CD8-positive, alpha-beta memory T cell (primary cell): ENCODE measurements around the gene NOD2. TPM values are rescaled to one million over a fixed set of nuclear protein-coding genes. Genes with fewer than 3 reads are reported as not detected.

Experiments used
- CTCF ChIA-PET: fragments of 350-600 bp; sonication (Branson Sonifier 250); formaldehyde crosslinking; loops from one replicate; lab custom pipeline; 2021; ENCODE audit warnings: antibody characterized with exemption; lab: Charles Lee
- POLR2A ChIA-PET: fragments of 350-600 bp; sonication (Branson Sonifier 250); formaldehyde crosslinking; loops from one replicate; lab custom pipeline; 2021; ENCODE audit warnings: antibody characterized with exemption; lab: Charles Lee
- DNase-seq, 5 donors: peaks; one replicate each; pipeline versions ENCODE4 v3.0.0 to v3.0.0-alpha.2; 2020 to 2022; ENCODE audit warnings: mixed read lengths in 1 of 5
- H3K27ac ChIP-seq: one replicate; pipeline ENCODE4 v1.7.0; 2013; ENCODE audit warnings: low read depth, mild to moderate bottlenecking, low read length, moderate library complexity
- H3K27me3 ChIP-seq: 2 replicates; pipeline ENCODE4 v1.7.0; 2013; ENCODE audit warnings: low read length, mild to moderate bottlenecking; ENCODE audit not compliant: insufficient read depth, poor library complexity, severe bottlenecking
- H3K36me3 ChIP-seq: 2 replicates; pipeline ENCODE4 v1.7.0; 2013; ENCODE audit warnings: mild to moderate bottlenecking, low read length, moderate library complexity; ENCODE audit not compliant: insufficient read depth
- H3K4me1 ChIP-seq: 2 replicates; pipeline ENCODE4 v1.7.0; 2013; ENCODE audit warnings: mild to moderate bottlenecking, low read length, moderate library complexity; ENCODE audit not compliant: insufficient read depth
- H3K4me3 ChIP-seq: 2 replicates; pipeline ENCODE4 v1.7.0; 2013; ENCODE audit warnings: mild to moderate bottlenecking, low read length
- H3K9me3 ChIP-seq: 2 replicates; pipeline ENCODE4 v1.7.0; 2013; ENCODE audit warnings: mild to moderate bottlenecking, low read length
- H3K27ac Mint-ChIP-seq, 8 donors: one replicate each; pipeline ENCODE4 v1.8.0; 2020 to 2021; ENCODE audit warnings: mixed read lengths in 8 of 8, mild to moderate bottlenecking in 6 of 8, inconsistent platforms in 3 of 8, moderate library complexity in 3 of 8
- H3K27me3 Mint-ChIP-seq, 2 donors: one replicate each; pipeline ENCODE4 v1.8.0; 2020 to 2021; ENCODE audit warnings: mixed read lengths in 2 of 2, mild to moderate bottlenecking in 1 of 2, moderate library complexity in 1 of 2
- H3K36me3 Mint-ChIP-seq, 3 donors: one replicate each; pipeline ENCODE4 v1.8.0; 2020 to 2021; ENCODE audit warnings: mixed read lengths in 3 of 3, inconsistent platforms in 1 of 3, mild to moderate bottlenecking in 1 of 3
- H3K4me1 Mint-ChIP-seq, 3 donors: one replicate each; pipeline ENCODE4 v1.8.0; 2020 to 2021; ENCODE audit warnings: mixed read lengths in 3 of 3, inconsistent platforms in 1 of 3, mild to moderate bottlenecking in 1 of 3
- H3K4me3 Mint-ChIP-seq, 7 donors: one replicate each; pipeline ENCODE4 v1.8.0; 2020 to 2021; ENCODE audit warnings: mixed read lengths in 7 of 7, mild to moderate bottlenecking in 6 of 7, moderate library complexity in 4 of 7, inconsistent platforms in 2 of 7
- H3K9me3 Mint-ChIP-seq, 5 donors: one replicate each; pipeline ENCODE4 v1.8.0; 2020 to 2022; ENCODE audit warnings: mixed read lengths in 5 of 5, mild to moderate bottlenecking in 3 of 5, moderate library complexity in 2 of 5, inconsistent platforms in 1 of 5
- polyA plus RNA-seq: library from polyadenylated mRNA; unstranded; fragments of 300-500 nt; fragmentation: Illumina TruSeq; gene quantifications from one replicate; pipeline ENCODE4 v1.2.3, GENCODE V29; 2021
- total RNA-seq, 2 experiments: library from RNA; stranded (reverse); gene quantifications; one replicate each; pipeline ENCODE4 v1.2.3, GENCODE V29; 2021

Gene NOD2
- total and polyA plus RNA-seq, 3 experiments from 2014 or later: 1.8 to 1.9 (median 1.8) TPM

DNA sequence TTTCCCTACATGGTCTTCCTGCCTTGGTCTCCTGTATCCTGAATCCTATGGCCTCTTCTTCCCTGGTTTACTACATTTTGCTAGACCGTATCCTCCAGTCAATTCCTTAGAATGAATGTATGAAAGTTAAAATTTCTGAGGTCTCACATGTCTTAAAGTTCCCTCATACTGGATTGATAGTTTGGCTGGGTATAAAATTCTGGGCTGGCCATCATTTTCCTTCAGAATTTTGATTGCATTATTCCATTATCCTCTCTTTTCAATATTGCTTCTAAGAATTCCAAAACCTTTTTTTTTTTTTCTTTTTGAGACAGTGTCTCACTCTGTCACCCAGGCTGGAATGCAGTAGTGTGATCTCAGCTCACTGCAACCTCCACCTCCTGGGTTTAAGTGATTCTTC is 10.8 kb downstream of the NOD2 start:
- Mint-ChIP-seq H3K36me3 (peaks cover 14 to 23% (median 19%) of the 10 kb centered on the region in 3 donors), H3K27ac (no peak overlapping the region), H3K9me3 (peaks cover 9 to 27% (median 17%) of the 10 kb centered on the region in 5 donors), H3K27me3 (peaks cover 0 to 1% of the 10 kb centered on the region in 2 donors), H3K4me1 (peaks cover 9 to 29% (median 26%) of the 10 kb centered on the region in 3 donors), H3K4me3 (no peak overlapping the region)
- ChIA-PET POLR2A (no interaction called here), CTCF (interaction anchor here (1.7 kb wide), 1 partner anchor 102 kb away, joined by 5 read pairs; no protein-coding TSS in a partner anchor)
- no peak for DNase-seq
- Histone ChIP-seq H3K27me3 (no peaks in the 10 kb centered on the region), H3K27ac (no peak overlapping the region), H3K4me1 (peaks cover 16% of the 10 kb centered on the region), H3K9me3 (peaks cover 10% of the 10 kb centered on the region), H3K36me3 (no peaks in the 10 kb centered on the region), H3K4me3 (no peak overlapping the region)

DNA sequence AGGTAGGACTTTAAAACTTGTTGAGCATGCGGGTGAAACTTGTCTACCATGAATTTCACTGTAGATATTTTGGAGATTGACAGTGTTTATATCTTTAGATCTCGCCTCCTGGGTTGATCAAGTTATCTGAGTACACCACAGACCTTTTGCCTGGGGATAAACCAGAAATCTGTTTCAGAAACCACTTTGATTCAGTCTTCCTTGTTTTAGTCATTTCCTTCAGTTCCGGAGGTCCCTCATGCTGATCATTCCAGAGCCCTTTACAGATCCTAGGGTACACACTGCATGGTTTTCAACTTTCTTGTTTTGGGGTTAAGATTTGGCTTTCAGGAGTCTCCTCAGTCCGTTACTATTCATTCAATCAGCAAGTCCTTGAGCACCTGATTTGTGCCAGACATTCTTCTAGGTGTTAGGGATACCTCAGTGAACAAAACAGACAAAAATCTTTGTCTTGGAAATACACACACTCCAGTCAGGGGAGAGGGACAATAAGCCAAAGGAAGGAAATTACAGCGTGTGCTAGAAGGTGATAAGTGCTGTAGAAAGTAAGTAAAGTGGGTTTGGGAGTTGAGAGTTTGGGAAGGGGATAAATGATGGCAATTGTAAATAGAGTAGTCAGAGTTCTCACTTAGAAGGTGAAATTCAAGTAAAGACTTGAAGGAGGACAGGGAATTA is 12.2 kb downstream of the NOD2 start:
- no peaks in the 10 kb centered on the region for H3K27me3 ChIP-seq
- H3K4me3 Mint-ChIP-seq: no peak overlapping the region
- H3K4me1 Mint-ChIP-seq: peaks cover 6 to 22% (median 21%) of the 10 kb centered on the region in 3 donors
- DNase-seq: no peak
- H3K4me3 ChIP-seq: no peak overlapping the region
- peak overlapping the region in 1 of 8 donors; percentile 27 for H3K27ac Mint-ChIP-seq
- CTCF ChIA-PET: no interaction called here
- peaks cover 10% of the 10 kb centered on the region for H3K9me3 ChIP-seq
- H3K4me1 ChIP-seq: peaks cover 11% of the 10 kb centered on the region
- POLR2A ChIA-PET: no interaction called here
- no peak overlapping the region for H3K27ac ChIP-seq
- H3K27me3 Mint-ChIP-seq: peaks cover 0 to 1% of the 10 kb centered on the region in 2 donors
- H3K9me3 Mint-ChIP-seq: peaks cover 9 to 27% (median 17%) of the 10 kb centered on the region in 5 donors
- H3K36me3 ChIP-seq: no peaks in the 10 kb centered on the region
- H3K36me3 Mint-ChIP-seq: peaks cover 14 to 23% (median 20%) of the 10 kb centered on the region in 3 donors

DNA sequence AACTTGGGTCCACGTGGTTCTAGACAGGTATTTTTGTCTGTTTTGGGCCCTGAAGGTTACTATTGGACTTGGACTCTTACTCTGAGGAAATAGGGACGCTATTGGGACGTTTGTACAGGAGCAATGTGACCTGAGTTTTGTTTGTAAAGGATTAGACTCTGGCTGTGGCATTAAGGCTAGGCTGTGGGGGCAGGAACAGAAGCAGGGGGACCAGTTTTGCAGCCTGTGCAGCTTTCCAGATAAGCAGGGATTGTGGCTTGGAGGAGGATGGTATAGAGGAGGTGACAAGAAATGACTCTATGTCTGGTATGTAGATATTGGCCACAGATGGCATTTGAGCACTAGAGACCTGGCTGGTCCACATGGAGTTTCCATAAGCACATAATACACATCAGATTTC is 12.8 kb downstream of the NOD2 start:
- peaks cover 11% of the 10 kb centered on the region for H3K4me1 ChIP-seq
- Mint-ChIP-seq H3K36me3 (peaks cover 14 to 23% (median 20%) of the 10 kb centered on the region in 3 donors), H3K9me3 (peaks cover 9 to 27% (median 17%) of the 10 kb centered on the region in 5 donors), H3K4me1 (peaks cover 6 to 22% (median 21%) of the 10 kb centered on the region in 3 donors), H3K27ac (peak overlapping the region in 1 of 8 donors; percentile 32), H3K4me3 (no peak overlapping the region), H3K27me3 (peaks cover 0 to 1% of the 10 kb centered on the region in 2 donors)
- no peaks in the 10 kb centered on the region for H3K36me3 ChIP-seq
- H3K27ac ChIP-seq: no peak overlapping the region
- no peak for DNase-seq
- no peak overlapping the region for H3K4me3 ChIP-seq
- H3K27me3 ChIP-seq: no peaks in the 10 kb centered on the region
- peaks cover 10% of the 10 kb centered on the region for H3K9me3 ChIP-seq
- CTCF ChIA-PET: no interaction called here
- POLR2A ChIA-PET: no interaction called here

DNA sequence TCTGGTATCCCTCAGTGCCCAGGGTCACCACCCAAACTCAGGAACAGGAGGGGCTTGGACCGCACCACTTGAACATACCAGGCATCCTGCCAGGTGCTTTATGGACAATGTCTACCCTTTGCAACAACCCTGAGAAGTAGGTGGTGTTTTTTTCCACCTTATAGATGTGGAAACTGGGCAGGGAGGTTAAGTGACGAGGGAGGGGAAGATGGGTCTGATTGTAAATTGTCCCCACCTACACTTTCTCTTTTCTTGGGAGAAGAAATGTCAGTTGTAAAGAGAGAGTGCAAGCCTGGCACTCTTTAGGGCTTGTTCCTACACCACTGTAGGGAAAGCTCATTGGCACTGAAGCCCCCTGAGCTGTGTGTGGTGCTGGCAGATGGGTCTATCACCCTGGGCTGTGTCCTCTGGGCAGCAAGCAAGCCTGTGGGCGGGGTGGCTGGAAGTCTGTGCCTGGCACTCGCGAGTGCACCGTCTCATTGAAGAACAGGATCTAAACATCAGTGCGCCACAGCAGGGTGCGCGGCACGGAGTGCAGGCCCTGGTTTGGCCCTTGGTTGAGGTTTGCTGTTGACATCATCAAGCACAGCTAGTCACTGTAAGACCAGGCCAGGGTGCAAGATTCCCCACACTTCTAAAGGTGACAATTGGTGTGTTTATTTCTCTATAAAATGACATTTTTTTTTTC is 15.1 kb downstream of the NOD2 start:
- Mint-ChIP-seq H3K36me3 (peaks cover 16 to 28% (median 22%) of the 10 kb centered on the region in 3 donors), H3K27ac (peak overlapping the region in 3 of 8 donors; percentile 70 to 82 (median 76))
- POLR2A ChIA-PET: no interaction called here

DNA sequence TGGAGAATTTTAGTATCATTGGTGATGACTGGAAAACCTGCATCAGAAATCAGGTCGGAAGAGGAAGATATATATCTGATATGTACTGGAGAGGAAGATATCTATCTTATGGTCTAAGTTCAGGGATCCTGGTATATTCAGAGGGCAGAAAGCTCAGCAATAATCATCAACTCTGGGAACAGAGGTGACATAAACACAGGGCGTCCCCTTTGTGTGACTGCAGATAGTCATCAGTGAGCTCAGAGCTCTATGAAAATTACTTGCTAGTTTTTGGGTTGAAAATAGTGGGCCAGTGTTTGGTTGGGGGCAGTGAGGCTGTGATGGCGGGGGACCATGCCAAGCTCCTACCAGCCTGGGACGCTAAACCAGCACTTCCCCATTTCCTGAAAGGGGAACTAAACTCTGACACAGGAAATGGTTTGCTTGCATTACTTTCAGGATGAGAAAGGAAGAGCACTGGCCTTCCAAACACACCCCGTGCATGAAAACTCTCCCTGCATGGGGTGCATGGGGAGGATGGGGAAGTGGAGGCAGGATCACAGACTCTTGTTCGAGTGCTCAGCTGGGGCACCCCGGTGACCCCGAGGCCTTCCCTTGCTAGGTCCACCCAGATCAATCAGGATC is 15.8 kb downstream of the NOD2 start:
- H3K27ac ChIP-seq: no peak overlapping the region
- no peak for DNase-seq
- H3K9me3 ChIP-seq: peaks cover 5% of the 10 kb centered on the region
- peak overlapping the region in 4 of 8 donors; percentile 44 to 82 (median 73) for H3K27ac Mint-ChIP-seq
- peaks cover 11% of the 10 kb centered on the region for H3K4me1 ChIP-seq
- peaks cover 0 to 1% of the 10 kb centered on the region in 2 donors for H3K27me3 Mint-ChIP-seq
- H3K9me3 Mint-ChIP-seq: peaks cover 7 to 16% (median 11%) of the 10 kb centered on the region in 5 donors
- peaks cover 16 to 23% (median 16%) of the 10 kb centered on the region in 3 donors for H3K36me3 Mint-ChIP-seq
- H3K4me3 ChIP-seq: no peak overlapping the region
- H3K4me1 Mint-ChIP-seq: peaks cover 6 to 21% (median 16%) of the 10 kb centered on the region in 3 donors
- no peaks in the 10 kb centered on the region for H3K36me3 ChIP-seq
- H3K4me3 Mint-ChIP-seq: no peak overlapping the region
- ChIA-PET CTCF (interaction anchor here (1.2 kb wide), 1 partner anchor 42 kb away, joined by 4 read pairs; no protein-coding TSS in a partner anchor), POLR2A (no interaction called here)
- H3K27me3 ChIP-seq: no peaks in the 10 kb centered on the region

More for the DNA sequence above, 15.1 kb downstream of the NOD2 start:
- peaks cover 0 to 1% of the 10 kb centered on the region in 2 donors for H3K27me3 Mint-ChIP-seq
- Histone ChIP-seq H3K36me3 (no peaks in the 10 kb centered on the region), H3K4me3 (no peak overlapping the region), H3K27ac (no peak overlapping the region), H3K27me3 (no peaks in the 10 kb centered on the region), H3K9me3 (peaks cover 10% of the 10 kb centered on the region), H3K4me1 (peaks cover 11% of the 10 kb centered on the region)
- H3K4me3 Mint-ChIP-seq: no peak overlapping the region
- no peak for DNase-seq
- peaks cover 6 to 21% (median 16%) of the 10 kb centered on the region in 3 donors for H3K4me1 Mint-ChIP-seq
- peaks cover 9 to 23% (median 17%) of the 10 kb centered on the region in 5 donors for H3K9me3 Mint-ChIP-seq
- CTCF ChIA-PET: interaction anchor here (1.2 kb wide), 1 partner anchor 41 kb away, joined by 4 read pairs; no protein-coding TSS in a partner anchor

DNA sequence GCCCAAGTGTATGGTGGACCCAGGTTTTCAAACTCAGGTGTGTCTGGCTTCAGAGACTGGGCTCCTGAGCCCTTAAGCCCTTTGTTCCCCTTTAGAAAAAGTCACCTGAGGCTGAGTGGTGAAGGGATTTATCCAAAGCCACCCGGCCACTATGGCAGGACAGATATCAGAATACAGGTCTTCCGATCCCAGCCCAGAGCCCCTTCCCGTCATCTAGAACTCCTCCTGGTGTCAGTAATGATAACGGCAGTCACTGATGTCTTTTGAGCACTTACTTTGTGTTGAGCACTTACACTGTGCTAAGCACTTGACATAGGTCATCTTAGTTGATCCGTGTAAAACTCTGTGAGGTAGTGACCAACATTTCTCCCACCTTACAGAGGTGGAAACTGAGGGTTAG is 16.6 kb downstream of the NOD2 start:
- H3K27me3 ChIP-seq: no peaks in the 10 kb centered on the region
- Mint-ChIP-seq H3K27ac (no peak overlapping the region), H3K9me3 (peaks cover 3 to 9% (median 3%) of the 10 kb centered on the region in 5 donors), H3K27me3 (peaks cover 0 to 1% of the 10 kb centered on the region in 2 donors), H3K36me3 (peaks cover 9 to 20% (median 14%) of the 10 kb centered on the region in 3 donors), H3K4me1 (peaks cover 6 to 21% (median 16%) of the 10 kb centered on the region in 3 donors), H3K4me3 (no peak overlapping the region)
- no peak for DNase-seq
- no peak overlapping the region for H3K4me3 ChIP-seq
- POLR2A ChIA-PET: no interaction called here
- no peaks in the 10 kb centered on the region for H3K9me3 ChIP-seq
- no peak overlapping the region for H3K27ac ChIP-seq
- H3K4me1 ChIP-seq: peaks cover 11% of the 10 kb centered on the region
- no peaks in the 10 kb centered on the region for H3K36me3 ChIP-seq
- CTCF ChIA-PET: no interaction called here

DNA sequence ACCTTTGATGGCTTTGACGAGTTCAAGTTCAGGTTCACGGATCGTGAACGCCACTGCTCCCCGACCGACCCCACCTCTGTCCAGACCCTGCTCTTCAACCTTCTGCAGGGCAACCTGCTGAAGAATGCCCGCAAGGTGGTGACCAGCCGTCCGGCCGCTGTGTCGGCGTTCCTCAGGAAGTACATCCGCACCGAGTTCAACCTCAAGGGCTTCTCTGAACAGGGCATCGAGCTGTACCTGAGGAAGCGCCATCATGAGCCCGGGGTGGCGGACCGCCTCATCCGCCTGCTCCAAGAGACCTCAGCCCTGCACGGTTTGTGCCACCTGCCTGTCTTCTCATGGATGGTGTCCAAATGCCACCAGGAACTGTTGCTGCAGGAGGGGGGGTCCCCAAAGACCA is 17.6 kb downstream of the NOD2 start:
- no peak overlapping the region for H3K27ac ChIP-seq
- ChIA-PET POLR2A (no interaction called here), CTCF (no interaction called here)
- H3K4me1 Mint-ChIP-seq: peaks cover 6 to 21% (median 16%) of the 10 kb centered on the region in 3 donors
- H3K9me3 Mint-ChIP-seq: no peaks in the 10 kb centered on the region
- no peaks in the 10 kb centered on the region for H3K27me3 ChIP-seq
- peaks cover 11% of the 10 kb centered on the region for H3K4me1 ChIP-seq
- DNase-seq: no peak
- H3K36me3 Mint-ChIP-seq: peaks cover 0 to 17% (median 6%) of the 10 kb centered on the region in 3 donors
- H3K27me3 Mint-ChIP-seq: peaks cover 0 to 1% of the 10 kb centered on the region in 2 donors
- H3K27ac Mint-ChIP-seq: peak overlapping the region in 1 of 8 donors; percentile 38
- no peaks in the 10 kb centered on the region for H3K9me3 ChIP-seq
- no peak overlapping the region for H3K4me3 Mint-ChIP-seq
- no peaks in the 10 kb centered on the region for H3K36me3 ChIP-seq
- H3K4me3 ChIP-seq: no peak overlapping the region
